Lung (tissue), 12 donors: ENCODE measurements around the gene MED13L. TPM values are rescaled to one million over a fixed set of nuclear protein-coding genes. Genes with fewer than 3 reads are reported as not detected.

ENCODE experiments used
- ATAC-seq: fragments of 200-7000 bp; cut with Tn5 transposase; one replicate; pipeline ENCODE4 v1.9.1; 2020; ENCODE audit warnings: moderate number of reproducible peaks; ENCODE audit not compliant: insufficient read depth, low FRiP score
- DNase-seq, 3 donors: peaks; one replicate each; pipeline ENCODE4 v3.0.0-alpha.2; 2013 to 2017
- H3K27ac ChIP-seq, 2 donors: one replicate each; pipeline ENCODE4 v1.5.1; 2013; ENCODE audit warnings: mild to moderate bottlenecking in 2 of 2, moderate library complexity in 2 of 2, control low read depth in 1 of 2, inconsistent platforms in 1 of 2, low read depth in 1 of 2, low read length in 1 of 2
- H3K27me3 ChIP-seq, 3 donors: one replicate each; pipeline ENCODE4 v1.5.1; 2013; ENCODE audit warnings: low read length in 2 of 3; ENCODE audit not compliant: control insufficient read depth in 3 of 3, insufficient read depth in 3 of 3
- H3K36me3 ChIP-seq, 4 donors: one replicate each; pipeline ENCODE4 v1.5.1; 2013; ENCODE audit warnings: low read length in 4 of 4, mild to moderate bottlenecking in 1 of 4, moderate library complexity in 1 of 4; ENCODE audit not compliant: control insufficient read depth in 4 of 4, insufficient read depth in 4 of 4
- H3K4me1 ChIP-seq, 5 donors: one replicate each; pipeline ENCODE4 v1.5.1; 2013; ENCODE audit warnings: low read length in 5 of 5, mild to moderate bottlenecking in 2 of 5, moderate library complexity in 1 of 5; ENCODE audit not compliant: control insufficient read depth in 5 of 5, insufficient read depth in 5 of 5
- H3K4me3 ChIP-seq: one replicate; pipeline ENCODE4 v1.5.1; 2013; ENCODE audit warnings: mild to moderate bottlenecking, control low read depth, moderate library complexity
- H3K9ac ChIP-seq, 2 donors: one replicate each; pipeline ENCODE4 v1.5.1; 2013; ENCODE audit warnings: low read length in 2 of 2, control low read depth in 1 of 2; ENCODE audit not compliant: insufficient read depth in 1 of 2
- H3K9me3 ChIP-seq, 4 donors: one replicate each; pipeline ENCODE4 v1.5.1; 2013; ENCODE audit warnings: low read length in 3 of 4, mild to moderate bottlenecking in 1 of 4, moderate library complexity in 1 of 4; ENCODE audit not compliant: control insufficient read depth in 4 of 4, insufficient read depth in 3 of 4
- CTCF ChIP-seq: IDR thresholded peaks from 2 replicates; pipeline ENCODE4 v1.5.1; 2012; ENCODE audit warnings: mild to moderate bottlenecking; ENCODE audit errors: control extremely low read depth, extremely low read depth
- WGBS, 2 donors: extraction: QIAGEN DNeasy Blood & Tissue Kit; methylation state at CpG; one replicate each; pipeline ENCODE4 v1.1.7; 2013; 5-methylcytosine and 5-hydroxymethylcytosine counted together
- polyA plus RNA-seq, 2 donors: library from polyadenylated mRNA; stranded (reverse); fragments of 200-250 nt; gene quantifications; one replicate each; pipeline ENCODE4 v1.2.1, GENCODE V29; 2013
- total RNA-seq, 2 donors: library from RNA; depleted of rRNA in 1 of 2; stranded (reverse); fragments of >200 nt in 1 of 2; gene quantifications; one replicate each; pipeline ENCODE4 v1.2.1, GENCODE V29; 2014 to 2021
- donor health status: control.
- donor health status: control.
- donor health status: Bipolar disorder and iron deficiency.
- donor health status: healthy.
- donor health status: DM: yes; HTN: yes; CAD: no.

The MED13L gene
- total and polyA plus RNA-seq, 4 donors = 18.2 to 329 (median 71.4) TPM

DNA sequence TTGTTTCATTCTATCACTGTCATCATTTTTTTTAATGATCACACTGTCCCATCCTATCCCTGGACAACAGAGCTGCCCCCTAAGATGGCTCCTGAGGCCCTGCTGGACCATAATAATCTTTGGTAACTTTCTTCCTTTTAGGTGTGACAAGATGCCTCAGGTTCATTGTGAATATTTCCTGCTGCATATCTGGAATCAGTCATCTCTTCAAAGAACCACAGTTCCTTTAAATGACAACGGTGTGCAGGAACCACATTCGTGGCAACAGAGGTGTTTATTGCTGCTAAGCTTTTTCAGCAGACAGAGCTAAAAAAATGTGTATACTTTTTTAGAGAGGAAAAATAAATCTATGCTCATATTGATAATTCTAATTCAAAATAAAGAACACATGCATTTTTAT, 312.9 kb downstream of the MED13L start:
- Histone ChIP-seq H3K27ac (no peak overlapping the region), H3K4me1 (no peaks in the 10 kb centered on the region), H3K9ac (no peak overlapping the region), H3K27me3 (no peaks in the 10 kb centered on the region), H3K4me3 (no peak overlapping the region), H3K36me3 (peaks cover 37 to 55% (median 46%) of the 10 kb centered on the region in 4 donors), H3K9me3 (no peaks in the 10 kb centered on the region)
- no peak for DNase-seq
- no peak for TF ChIP-seq CTCF
- 72 to 74% methylated on average over 2 of the region's 2 CpGs for WGBS, 2 donors
- ATAC-seq = no peak

GRCh38 chr12:115964214-115964613, 313.3 kb downstream of the MED13L start:
- Histone ChIP-seq H3K9me3 (no peaks in the 10 kb centered on the region), H3K4me3 (no peak overlapping the region), H3K27me3 (no peaks in the 10 kb centered on the region), H3K27ac (no peak overlapping the region), H3K9ac (no peak overlapping the region), H3K36me3 (peaks cover 37 to 55% (median 46%) of the 10 kb centered on the region in 4 donors), H3K4me1 (no peaks in the 10 kb centered on the region)
- no peak for TF ChIP-seq CTCF
- ATAC-seq (no peak), DNase-seq (no peak)

- Histone ChIP-seq H3K36me3 (peaks cover 32 to 44% (median 40%) of the 10 kb centered on the region in 4 donors), H3K9me3 (no peaks in the 10 kb centered on the region), H3K4me1 (peaks cover 0 to 10% (median under 1%) of the 10 kb centered on the region in 5 donors), H3K4me3 (no peak overlapping the region), H3K27ac (no peak overlapping the region), H3K9ac (no peak overlapping the region), H3K27me3 (no peaks in the 10 kb centered on the region)
- DNase-seq = no peak
- ATAC-seq = no peak
- no peak for TF ChIP-seq CTCF
- 94 to 95% methylated on average over 7 of the region's 7 CpGs for WGBS, 2 donors
Measured at GRCh38 chr12:115962216-115962615, 315.3 kb downstream of the MED13L start.
